NCI-H82 treated with DMSO at 0.1 percent for 48 hours (cell line): ENCODE results near the gene DPYSL4.

ENCODE experiments used
- DNase-seq: peaks from one replicate; lab custom pipeline; 2025; ENCODE audit not compliant: unreplicated experiment; lab: John Stamatoyannopoulos, UW

Gene DPYSL4

GRCh38 chr10:132193907-132194552, 7.3 kb downstream of the DPYSL4 start:
- no peak for DNase-seq

- no peak for DNase-seq
Measured at GRCh38 chr10:132194726-132195125, 8.0 kb downstream of the DPYSL4 start.

- DNase-seq, result no peak
Measured at GRCh38 chr10:132195366-132196075, 8.8 kb downstream of the DPYSL4 start.

- DNase-seq, result no peak
Measured at GRCh38 chr10:132196178-132197113, 9.7 kb downstream of the DPYSL4 start.

GRCh38 chr10:132197271-132198067, 10.7 kb downstream of the DPYSL4 start:
- no peak for DNase-seq

- no peak for DNase-seq
Measured at GRCh38 chr10:132198068-132198370, 11.3 kb downstream of the DPYSL4 start.

GRCh38 chr10:132198381-132199181, 11.8 kb downstream of the DPYSL4 start:
- no peak for DNase-seq

GRCh38 chr10:132199268-132199853, 12.6 kb downstream of the DPYSL4 start:
- no peak for DNase-seq

GRCh38 chr10:132199854-132200311, 13.1 kb downstream of the DPYSL4 start:
- no peak for DNase-seq

GRCh38 chr10:132200344-132201110, 13.8 kb downstream of the DPYSL4 start:
- DNase-seq, result no peak

GRCh38 chr10:132201111-132201969, 14.6 kb downstream of the DPYSL4 start:
- no peak for DNase-seq

GRCh38 chr10:132202070-132202970, 15.6 kb downstream of the DPYSL4 start:
- DNase-seq, result no peak

GRCh38 chr10:132203256-132204077, 16.7 kb downstream of the DPYSL4 start:
- no peak for DNase-seq

GRCh38 chr10:132204078-132204780, 17.5 kb downstream of the DPYSL4 start:
- DNase-seq, result no peak

- no peak for DNase-seq
Measured at GRCh38 chr10:132204781-132205473, 18.2 kb downstream of the DPYSL4 start.
